HCEC 1CT (cell line): ENCODE measurements around the gene CLTA.

Source experiments
- DNase-seq: peaks from one replicate; pipeline ENCODE4 v3.0.0-alpha.2; 2017

CLTA gene, protein sequence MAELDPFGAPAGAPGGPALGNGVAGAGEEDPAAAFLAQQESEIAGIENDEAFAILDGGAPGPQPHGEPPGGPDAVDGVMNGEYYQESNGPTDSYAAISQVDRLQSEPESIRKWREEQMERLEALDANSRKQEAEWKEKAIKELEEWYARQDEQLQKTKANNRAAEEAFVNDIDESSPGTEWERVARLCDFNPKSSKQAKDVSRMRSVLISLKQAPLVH

GRCh38 chr9:36190388-36191289 lies at the start of gene CLTA:
CLTA (plus strand) TSS chr9:36190921; CDS start chr9:36191057, 136 bp downstream.
- peak; percentile 99 for DNase-seq

DNA sequence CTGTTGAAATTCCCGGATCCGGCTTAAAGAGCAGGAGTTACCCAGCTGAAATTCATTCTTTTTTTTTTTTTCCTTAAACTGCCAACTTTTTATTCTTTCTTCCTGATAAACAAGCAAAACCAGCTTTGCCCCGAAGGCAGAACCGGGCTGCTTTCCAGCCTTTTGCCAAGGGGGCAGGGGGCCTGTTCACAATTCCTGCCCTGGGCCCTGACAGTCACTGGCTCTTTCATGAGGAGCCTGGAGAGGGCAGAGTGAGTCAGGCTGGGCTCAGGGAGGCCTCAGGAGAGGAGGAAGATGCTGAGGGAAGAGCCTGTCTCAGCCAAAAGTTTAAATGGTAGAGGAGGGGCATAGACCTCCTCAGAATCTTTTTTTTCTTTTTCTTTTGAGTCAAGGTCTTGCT lies 49.4 kb upstream of the CLTA start:
- peak; percentile 47 for DNase-seq

- DNase-seq, result no peak
Observed at GRCh38 chr9:36141761-36142160, 49.0 kb upstream of the CLTA start.

DNA sequence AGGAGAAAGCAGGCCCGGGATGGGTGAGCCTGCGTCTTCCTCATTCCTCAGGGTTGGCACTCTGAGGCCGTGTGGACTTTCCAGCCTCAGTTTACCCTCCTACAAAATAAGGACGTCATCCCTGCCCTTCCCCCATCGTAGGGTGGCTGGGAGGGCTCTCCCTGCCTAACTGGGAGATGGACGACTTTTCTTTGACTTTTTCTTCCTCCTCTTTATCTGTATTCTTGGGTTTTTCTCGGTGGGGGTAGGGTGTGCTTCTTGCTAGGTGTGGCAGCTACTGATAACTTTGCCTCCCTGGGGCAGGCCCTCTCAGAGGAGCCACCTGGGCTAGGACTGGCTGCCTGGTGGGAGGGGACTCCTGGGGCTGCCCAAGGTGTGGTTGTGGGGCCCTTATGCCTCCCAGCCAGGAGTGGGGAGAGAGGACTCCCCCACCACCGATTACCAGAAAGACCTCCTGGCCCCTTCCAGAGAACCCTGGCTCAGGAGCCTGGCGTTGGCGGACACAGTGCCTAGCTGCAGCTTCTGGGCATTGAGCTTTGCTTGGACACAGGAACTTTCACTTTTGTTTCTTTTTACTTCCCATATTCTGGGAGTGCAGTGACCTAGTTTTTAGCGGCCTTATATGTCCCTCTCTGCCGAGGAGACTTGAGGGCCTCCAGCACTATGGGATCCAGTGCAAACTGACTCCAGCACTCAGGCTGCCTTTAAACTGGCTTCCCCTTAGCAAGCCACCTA lies 48.0 kb upstream of the CLTA start:
- DNase-seq, result no peak

- no peak for DNase-seq
Observed at GRCh38 chr9:36143245-36143641, 47.5 kb upstream of the CLTA start.

- DNase-seq, result no peak
Observed at GRCh38 chr9:36144309-36145232, 46.1 kb upstream of the CLTA start.

GRCh38 chr9:36145970-36146369 lies 44.8 kb upstream of the CLTA start:
- no peak for DNase-seq

DNA sequence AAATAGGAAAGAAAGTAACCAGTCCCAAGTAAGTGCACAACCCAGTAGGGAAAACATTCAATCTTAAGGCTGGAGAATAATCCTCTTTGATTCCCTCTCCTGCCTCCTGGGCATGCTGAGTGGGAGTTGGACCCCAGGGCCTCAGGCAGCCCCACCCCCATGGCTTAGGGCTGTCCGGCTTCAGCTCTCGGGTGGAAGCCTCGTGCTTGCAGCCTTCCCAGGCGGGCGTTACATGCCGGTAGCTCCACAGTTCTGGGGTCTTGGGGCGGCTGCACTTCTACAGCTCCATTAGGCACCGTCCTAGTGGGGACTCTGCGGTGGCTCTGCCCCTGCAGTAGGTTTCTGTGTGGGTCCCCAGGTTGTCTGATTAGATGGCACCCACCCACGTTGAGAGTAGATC lies 44.1 kb upstream of the CLTA start:
- no peak for DNase-seq

DNA sequence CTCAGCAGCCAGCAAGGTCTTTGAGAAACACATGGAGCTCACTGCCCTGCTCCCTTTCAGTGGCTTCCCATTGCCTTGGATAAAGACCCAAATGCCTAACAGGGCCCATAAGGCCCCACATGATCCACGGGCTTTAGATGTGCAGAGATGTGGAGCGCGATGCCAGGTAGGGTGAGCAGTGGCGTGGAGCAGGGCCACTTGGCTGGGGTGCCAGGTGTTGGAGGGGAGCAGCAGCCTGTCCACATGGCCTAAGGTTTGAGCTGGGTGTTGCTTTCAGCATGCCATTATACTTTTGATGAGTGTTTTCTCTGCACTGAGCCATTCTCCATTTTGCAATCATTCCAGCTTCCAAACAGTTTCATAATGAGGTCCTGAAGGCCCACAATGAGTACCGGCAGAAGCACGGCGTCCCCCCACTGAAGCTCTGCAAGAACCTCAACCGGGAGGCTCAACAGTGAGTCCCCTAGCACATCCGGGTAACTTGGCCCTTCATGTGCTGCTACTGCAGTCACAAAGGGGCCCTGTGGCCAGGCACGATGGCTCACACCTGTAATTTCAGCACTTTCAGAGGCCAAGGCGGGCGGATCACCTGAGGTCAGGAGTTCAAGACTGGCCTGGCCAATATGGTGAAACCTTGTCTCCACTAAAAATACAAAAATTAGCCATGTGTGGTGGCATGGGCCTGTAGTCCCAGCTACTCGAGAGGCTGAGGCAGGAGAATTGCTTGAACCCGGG lies 43.1 kb upstream of the CLTA start:
- no peak for DNase-seq

DNA sequence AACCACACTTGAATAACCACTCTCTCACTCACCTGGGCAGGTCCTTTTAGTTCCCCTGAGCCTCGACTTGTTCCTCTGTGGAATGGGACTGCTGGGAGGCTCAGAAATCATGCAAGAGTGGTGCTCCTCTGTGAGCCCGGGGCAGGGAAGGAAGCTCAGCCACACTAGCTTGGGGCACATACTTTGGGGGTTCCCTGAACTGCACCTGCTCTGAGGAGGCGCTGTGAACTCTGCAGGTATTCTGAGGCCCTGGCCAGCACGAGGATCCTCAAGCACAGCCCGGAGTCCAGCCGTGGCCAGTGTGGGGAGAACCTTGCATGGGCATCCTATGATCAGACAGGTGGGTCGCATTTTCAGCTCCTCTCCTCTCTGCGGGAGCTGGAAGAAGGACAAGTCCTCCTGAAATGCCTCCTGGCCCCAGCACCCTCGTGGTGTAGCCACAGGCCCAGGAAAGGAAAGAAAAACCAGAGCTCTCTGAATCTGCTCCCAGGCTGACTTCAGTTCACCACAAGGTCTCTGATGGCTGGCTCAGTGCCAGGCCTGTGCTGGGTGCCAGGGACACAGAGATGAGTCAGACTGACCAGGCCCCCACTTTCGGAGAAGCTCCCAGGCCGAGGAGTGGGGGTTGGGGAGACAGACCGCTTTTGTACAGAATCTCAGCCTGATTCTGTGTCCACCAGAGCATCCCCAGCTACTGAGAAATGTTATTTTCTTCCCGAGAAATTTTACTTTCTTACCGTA lies 42.2 kb upstream of the CLTA start:
- peak; percentile 97 for DNase-seq

GRCh38 chr9:36149197-36149596 lies 41.5 kb upstream of the CLTA start:
- DNase-seq, result peak; percentile 65

- DNase-seq, result peak; percentile 19
Observed at GRCh38 chr9:36150574-36151315, 40.0 kb upstream of the CLTA start.

- peak; percentile 30 for DNase-seq
Observed at GRCh38 chr9:36151316-36152210, 39.2 kb upstream of the CLTA start.

DNA sequence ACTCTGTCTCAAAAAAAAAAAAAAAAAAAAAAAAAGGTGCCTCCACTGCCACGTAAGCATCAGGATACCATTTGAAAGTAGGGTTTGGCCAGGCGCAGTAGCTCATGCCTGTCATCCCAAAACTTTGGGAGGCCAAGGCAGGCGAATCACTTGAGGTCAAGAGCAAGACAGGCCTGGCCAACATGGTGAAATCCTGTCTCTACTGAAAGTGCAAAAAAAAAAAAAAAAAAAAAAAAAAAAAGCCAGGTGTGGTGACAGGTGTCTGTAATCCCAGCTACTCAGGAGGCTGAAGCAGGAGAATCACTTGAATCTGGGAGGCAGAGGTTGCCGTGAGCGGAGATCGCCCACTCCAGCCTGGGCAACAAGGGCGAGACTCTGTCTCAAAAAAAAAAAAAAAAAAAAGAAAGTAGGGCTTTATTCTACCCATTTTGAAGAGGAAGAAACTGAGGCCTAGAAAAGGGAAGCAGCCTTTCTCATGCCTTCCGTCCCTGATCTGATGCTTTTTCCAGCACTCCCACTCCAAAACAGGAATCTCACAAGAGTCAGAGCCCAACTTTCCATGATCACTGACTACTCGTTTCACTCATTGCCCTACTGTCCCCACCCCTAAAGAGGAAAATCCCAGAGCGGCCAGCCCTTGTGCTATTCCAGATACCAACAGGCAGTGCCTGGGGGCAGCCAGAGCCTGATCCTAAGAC lies 37.8 kb upstream of the CLTA start:
- no peak for DNase-seq

- DNase-seq, result no peak
Observed at GRCh38 chr9:36153746-36154145, 37.0 kb upstream of the CLTA start.

DNA sequence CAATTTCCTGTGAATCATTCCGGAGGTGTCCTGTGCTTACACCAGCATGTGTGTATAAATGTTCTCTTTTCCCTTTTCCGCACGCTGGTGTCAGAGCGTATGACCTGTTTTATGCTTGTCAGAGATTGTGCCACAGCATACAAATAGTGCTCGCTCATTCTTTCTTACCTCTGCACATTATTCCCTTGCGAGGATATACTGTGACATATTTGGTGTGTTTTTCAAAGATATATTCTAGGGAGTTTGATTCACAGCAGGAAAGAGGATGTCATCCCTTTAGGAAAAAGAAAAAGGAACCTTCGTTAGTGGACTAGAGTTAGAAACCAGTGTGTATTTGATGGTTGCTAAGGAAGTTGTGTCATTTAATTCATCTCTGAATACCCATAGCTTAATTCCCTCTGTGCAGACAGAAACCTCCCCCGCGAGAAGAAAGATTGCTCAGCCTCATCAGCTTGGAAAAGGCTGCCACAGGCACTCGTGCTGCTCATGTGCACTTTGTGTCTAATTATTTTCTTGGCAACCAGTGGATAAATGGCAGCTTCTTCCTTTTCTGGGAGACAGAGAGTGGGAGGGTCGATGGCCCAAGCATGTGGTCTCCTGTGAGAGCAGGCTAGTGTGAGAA lies 36.3 kb upstream of the CLTA start:
- peak; percentile 63 for DNase-seq

DNA sequence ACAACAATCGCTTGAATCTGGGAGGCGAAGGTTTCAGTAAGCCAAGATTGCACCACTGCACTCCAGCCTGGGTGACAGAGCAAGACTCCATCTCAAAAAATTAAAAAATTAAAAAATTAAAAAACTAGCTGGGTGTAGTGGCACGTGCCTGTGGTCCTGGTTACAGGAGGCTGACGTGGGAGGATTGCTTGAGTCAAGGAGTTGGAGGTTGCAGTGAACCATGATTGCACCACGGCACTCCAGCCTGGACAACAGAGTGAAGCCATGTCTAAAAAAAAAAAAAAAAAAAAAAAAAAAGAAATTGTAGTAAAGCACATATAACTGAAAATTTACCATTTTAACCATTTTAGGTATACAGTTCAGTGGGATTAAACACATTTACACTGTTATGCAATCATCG lies 34.6 kb upstream of the CLTA start:
- DNase-seq, result no peak

GRCh38 chr9:36158122-36158521 lies 32.6 kb upstream of the CLTA start:
- no peak for DNase-seq
